Measurements from ENCODE around the gene TLL2.

GRCh38 chr10:96456296-96456840, 57.4 kb downstream of the TLL2 start:
- TF ChIP-seq TAF1 (IDR thresholded peaks at IDR 0.05; ENCODE audit: borderline replicate concordance, low read depth, low read length) (no peak), POLR2AphosphoS5 (IDR thresholded peaks at IDR 0.05; ENCODE audit: low read depth, low read length) (no peak), POLR2A (IDR thresholded peaks at IDR 0.05; ENCODE audit: low read depth, low read length) (no peak)

All from GM12892 (cell line).